ENCODE measurements around the gene TUBB1. TPM values are rescaled to one million over a fixed set of nuclear protein-coding genes. Genes with fewer than 3 reads are reported as not detected.

TUBB1 gene
- total and polyA plus RNA-seq, 2 of the 13 experiments (the other 11 are each of a cell fraction or from before 2014, with no cell fraction given), result 0.11 to 57.6 TPM

DNA sequence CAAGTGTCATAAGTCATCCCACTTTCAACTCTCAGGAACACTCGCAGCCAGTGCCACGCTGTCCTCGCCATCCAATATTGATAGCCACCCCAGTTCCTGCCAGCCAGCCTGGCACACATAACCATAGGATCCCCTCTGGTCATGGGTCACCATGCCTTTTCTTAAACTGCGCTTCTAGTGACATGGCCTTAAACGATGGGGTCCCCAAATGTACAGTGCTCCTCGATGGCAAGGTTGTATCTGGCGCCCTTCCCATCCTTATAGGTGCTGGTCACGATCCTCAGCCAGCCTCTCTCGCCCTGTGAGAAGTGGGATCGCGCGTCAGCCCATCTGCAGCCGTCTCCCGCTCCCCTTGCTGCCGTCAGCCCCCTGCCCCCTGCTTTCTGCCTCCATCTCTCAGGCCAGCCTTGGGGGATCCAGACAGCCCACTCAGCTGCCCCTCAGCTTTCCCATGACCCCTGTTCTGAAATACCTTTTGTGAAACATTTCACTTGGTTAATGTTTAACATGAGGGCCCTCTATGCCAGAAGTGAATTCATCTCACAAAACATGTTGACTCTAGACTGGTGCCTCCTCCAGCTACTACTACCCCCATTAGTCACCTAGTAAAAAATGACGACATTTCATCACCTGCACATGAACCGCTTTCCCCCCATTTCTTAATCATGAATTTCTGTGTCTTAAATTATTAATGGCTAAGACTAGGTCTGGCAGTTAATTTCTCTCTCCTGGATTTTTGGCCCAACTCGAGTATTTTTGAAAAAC lies 23.6 kb upstream of the TUBB1 start (continued):
- TF ChIP-seq, protein P1, sequence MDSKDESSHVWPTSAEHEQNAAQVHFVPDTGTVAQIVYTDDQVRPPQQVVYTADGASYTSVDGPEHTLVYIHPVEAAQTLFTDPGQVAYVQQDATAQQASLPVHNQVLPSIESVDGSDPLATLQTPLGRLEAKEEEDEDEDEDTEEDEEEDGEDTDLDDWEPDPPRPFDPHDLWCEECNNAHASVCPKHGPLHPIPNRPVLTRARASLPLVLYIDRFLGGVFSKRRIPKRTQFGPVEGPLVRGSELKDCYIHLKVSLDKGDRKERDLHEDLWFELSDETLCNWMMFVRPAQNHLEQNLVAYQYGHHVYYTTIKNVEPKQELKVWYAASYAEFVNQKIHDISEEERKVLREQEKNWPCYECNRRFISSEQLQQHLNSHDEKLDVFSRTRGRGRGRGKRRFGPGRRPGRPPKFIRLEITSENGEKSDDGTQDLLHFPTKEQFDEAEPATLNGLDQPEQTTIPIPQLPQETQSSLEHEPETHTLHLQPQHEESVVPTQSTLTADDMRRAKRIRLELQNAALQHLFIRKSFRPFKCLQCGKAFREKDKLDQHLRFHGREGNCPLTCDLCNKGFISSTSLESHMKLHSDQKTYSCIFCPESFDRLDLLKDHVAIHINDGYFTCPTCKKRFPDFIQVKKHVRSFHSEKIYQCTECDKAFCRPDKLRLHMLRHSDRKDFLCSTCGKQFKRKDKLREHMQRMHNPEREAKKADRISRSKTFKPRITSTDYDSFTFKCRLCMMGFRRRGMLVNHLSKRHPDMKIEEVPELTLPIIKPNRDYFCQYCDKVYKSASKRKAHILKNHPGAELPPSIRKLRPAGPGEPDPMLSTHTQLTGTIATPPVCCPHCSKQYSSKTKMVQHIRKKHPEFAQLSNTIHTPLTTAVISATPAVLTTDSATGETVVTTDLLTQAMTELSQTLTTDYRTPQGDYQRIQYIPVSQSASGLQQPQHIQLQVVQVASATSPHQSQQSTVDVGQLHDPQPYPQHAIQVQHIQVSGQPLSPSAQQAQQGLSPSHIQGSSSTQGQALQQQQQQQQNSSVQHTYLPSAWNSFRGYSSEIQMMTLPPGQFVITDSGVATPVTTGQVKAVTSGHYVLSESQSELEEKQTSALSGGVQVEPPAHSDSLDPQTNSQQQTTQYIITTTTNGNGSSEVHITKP (CRISPR knock-in tag; IDR thresholded peaks at IDR 0.05; ENCODE audit: low read depth), result no peak; the same call in 1 of the 2 replicates
- TF ChIP-seq SATB2 (CRISPR knock-in tag; IDR thresholded peaks at IDR 0.05) (no peak), SMAD3 (CRISPR knock-in tag; IDR thresholded peaks at IDR 0.05) (no peak), NR2F1 (CRISPR knock-in tag; IDR thresholded peaks at IDR 0.05) (peak in 1 of 2 experiments; percentile 12; a peak in 1 of 4 replicates), YY1 (IDR thresholded peaks at IDR 0.05; ENCODE audit: insufficient read depth, insufficient replicate concordance, low read depth, low read length) (no peak), ZNF235 (CRISPR knock-in tag; IDR thresholded peaks at IDR 0.05; ENCODE audit: borderline replicate concordance) (no peak), FLYWCH1 (CRISPR knock-in tag; IDR thresholded peaks at IDR 0.05) (no peak), ZNF557 (CRISPR knock-in tag; IDR thresholded peaks at IDR 0.05) (no peak), KDM5B (CRISPR knock-in tag; IDR thresholded peaks at IDR 0.05; ENCODE audit: borderline replicate concordance) (peak; percentile 51; the same call in 1 of the 2 replicates), MAFK (conservative IDR thresholded peaks at IDR 0.05 in 1 of 2, IDR thresholded peaks at IDR 0.05 in 1 of 2; ENCODE audit: low read length in 2 of 2) (no peak)
- TF ChIP-seq, protein P2, sequence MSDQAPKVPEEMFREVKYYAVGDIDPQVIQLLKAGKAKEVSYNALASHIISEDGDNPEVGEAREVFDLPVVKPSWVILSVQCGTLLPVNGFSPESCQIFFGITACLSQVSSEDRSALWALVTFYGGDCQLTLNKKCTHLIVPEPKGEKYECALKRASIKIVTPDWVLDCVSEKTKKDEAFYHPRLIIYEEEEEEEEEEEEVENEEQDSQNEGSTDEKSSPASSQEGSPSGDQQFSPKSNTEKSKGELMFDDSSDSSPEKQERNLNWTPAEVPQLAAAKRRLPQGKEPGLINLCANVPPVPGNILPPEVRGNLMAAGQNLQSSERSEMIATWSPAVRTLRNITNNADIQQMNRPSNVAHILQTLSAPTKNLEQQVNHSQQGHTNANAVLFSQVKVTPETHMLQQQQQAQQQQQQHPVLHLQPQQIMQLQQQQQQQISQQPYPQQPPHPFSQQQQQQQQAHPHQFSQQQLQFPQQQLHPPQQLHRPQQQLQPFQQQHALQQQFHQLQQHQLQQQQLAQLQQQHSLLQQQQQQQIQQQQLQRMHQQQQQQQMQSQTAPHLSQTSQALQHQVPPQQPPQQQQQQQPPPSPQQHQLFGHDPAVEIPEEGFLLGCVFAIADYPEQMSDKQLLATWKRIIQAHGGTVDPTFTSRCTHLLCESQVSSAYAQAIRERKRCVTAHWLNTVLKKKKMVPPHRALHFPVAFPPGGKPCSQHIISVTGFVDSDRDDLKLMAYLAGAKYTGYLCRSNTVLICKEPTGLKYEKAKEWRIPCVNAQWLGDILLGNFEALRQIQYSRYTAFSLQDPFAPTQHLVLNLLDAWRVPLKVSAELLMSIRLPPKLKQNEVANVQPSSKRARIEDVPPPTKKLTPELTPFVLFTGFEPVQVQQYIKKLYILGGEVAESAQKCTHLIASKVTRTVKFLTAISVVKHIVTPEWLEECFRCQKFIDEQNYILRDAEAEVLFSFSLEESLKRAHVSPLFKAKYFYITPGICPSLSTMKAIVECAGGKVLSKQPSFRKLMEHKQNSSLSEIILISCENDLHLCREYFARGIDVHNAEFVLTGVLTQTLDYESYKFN (CRISPR knock-in tag; conservative IDR thresholded peaks at IDR 0.05), result peak; percentile 94
- TF ChIP-seq, protein P3, sequence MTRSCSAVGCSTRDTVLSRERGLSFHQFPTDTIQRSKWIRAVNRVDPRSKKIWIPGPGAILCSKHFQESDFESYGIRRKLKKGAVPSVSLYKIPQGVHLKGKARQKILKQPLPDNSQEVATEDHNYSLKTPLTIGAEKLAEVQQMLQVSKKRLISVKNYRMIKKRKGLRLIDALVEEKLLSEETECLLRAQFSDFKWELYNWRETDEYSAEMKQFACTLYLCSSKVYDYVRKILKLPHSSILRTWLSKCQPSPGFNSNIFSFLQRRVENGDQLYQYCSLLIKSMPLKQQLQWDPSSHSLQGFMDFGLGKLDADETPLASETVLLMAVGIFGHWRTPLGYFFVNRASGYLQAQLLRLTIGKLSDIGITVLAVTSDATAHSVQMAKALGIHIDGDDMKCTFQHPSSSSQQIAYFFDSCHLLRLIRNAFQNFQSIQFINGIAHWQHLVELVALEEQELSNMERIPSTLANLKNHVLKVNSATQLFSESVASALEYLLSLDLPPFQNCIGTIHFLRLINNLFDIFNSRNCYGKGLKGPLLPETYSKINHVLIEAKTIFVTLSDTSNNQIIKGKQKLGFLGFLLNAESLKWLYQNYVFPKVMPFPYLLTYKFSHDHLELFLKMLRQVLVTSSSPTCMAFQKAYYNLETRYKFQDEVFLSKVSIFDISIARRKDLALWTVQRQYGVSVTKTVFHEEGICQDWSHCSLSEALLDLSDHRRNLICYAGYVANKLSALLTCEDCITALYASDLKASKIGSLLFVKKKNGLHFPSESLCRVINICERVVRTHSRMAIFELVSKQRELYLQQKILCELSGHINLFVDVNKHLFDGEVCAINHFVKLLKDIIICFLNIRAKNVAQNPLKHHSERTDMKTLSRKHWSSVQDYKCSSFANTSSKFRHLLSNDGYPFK (CRISPR knock-in tag; IDR thresholded peaks at IDR 0.05; ENCODE audit: borderline replicate concordance), result no peak
- TF ChIP-seq, protein P4, sequence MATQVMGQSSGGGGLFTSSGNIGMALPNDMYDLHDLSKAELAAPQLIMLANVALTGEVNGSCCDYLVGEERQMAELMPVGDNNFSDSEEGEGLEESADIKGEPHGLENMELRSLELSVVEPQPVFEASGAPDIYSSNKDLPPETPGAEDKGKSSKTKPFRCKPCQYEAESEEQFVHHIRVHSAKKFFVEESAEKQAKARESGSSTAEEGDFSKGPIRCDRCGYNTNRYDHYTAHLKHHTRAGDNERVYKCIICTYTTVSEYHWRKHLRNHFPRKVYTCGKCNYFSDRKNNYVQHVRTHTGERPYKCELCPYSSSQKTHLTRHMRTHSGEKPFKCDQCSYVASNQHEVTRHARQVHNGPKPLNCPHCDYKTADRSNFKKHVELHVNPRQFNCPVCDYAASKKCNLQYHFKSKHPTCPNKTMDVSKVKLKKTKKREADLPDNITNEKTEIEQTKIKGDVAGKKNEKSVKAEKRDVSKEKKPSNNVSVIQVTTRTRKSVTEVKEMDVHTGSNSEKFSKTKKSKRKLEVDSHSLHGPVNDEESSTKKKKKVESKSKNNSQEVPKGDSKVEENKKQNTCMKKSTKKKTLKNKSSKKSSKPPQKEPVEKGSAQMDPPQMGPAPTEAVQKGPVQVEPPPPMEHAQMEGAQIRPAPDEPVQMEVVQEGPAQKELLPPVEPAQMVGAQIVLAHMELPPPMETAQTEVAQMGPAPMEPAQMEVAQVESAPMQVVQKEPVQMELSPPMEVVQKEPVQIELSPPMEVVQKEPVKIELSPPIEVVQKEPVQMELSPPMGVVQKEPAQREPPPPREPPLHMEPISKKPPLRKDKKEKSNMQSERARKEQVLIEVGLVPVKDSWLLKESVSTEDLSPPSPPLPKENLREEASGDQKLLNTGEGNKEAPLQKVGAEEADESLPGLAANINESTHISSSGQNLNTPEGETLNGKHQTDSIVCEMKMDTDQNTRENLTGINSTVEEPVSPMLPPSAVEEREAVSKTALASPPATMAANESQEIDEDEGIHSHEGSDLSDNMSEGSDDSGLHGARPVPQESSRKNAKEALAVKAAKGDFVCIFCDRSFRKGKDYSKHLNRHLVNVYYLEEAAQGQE (IDR thresholded peaks at IDR 0.05; ENCODE audit: borderline replicate concordance in 1 of 2, low read depth in 1 of 2, low read length in 2 of 2), result no peak
